ENCODE data around the gene TAB2. TPM values are rescaled to one million over a fixed set of nuclear protein-coding genes. Genes with fewer than 3 reads are reported as not detected.

The TAB2 gene
- total and polyA plus RNA-seq, 9 of the 15 experiments (the other 6 are each of a cell fraction or from before 2014, with no cell fraction given) = 9.1 to 38.3 (median 18.6) TPM

- TF ChIP-seq CLOCK (CRISPR knock-in tag; IDR thresholded peaks at IDR 0.05; ENCODE audit: borderline replicate concordance) (no peak), RBBP5 (IDR thresholded peaks at IDR 0.05; ENCODE audit: borderline replicate concordance, insufficient read depth, low read length, poor library complexity, severe bottlenecking) (peak; percentile 11), ELF2 (CRISPR knock-in tag; IDR thresholded peaks at IDR 0.05) (0 out of 2 replicates have a peak, but pooled peaks have one; percentile 7), ZNF407 (IDR thresholded peaks at IDR 0.05; ENCODE audit: low read depth) (no peak)
These were observed 1.2 kb downstream of the TAB2 start (continued) for GRCh38 chr6:149318581-149319286.
